Epithelial cell of proximal tubule (primary cell): Measurements from ENCODE around the gene GTF3A. TPM values are rescaled to one million over a fixed set of nuclear protein-coding genes. Genes with fewer than 3 reads are reported as not detected.
A peak's percentile ranks its signal among the peaks of the same experiment; 100 is the strongest.

ENCODE experiments used
- DNase-seq: peaks from one replicate; pipeline ENCODE4 v3.0.0-alpha.2; 2011; ENCODE audit warnings: low read depth
- H3K4me3 ChIP-seq: 2 replicates; pipeline ENCODE4 v1.5.1; 2011; ENCODE audit warnings: low read depth, mild to moderate bottlenecking, low read length
- CTCF ChIP-seq: conservative IDR thresholded peaks from 2 replicates; pipeline ENCODE4 v1.5.1; 2012; ENCODE audit warnings: low read depth, mild to moderate bottlenecking, low read length
- total RNA-seq: library from RNA; depleted of rRNA; stranded (reverse); fragments of >200 nt; gene quantifications from 2 replicates; pipeline ENCODE4 v1.2.3, GENCODE V29; 2015

The GTF3A gene
- total RNA-seq, 1 donor from 2014 or later = 160 TPM

DNA sequence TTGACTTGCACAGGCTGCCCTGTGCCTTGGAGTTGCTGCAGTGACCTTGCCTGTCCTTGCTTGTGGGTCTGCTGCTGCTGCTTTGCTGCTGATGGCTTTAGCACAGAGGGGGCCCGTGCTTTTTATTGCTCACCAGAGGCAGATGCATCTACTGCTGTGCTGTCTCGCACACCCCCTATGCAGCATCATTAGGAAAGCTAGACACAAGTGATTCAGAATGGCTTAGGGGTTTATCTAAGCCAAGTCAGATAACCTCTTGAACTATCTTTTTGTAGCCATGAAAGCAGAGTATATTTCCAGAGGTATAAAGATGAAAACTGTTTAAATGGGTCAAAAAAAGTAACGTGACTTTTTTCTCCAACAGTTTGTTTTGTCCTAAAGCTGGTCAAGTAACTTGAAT lies 7.8 kb downstream of the GTF3A start:
- TF ChIP-seq CTCF = no peak
- H3K4me3 ChIP-seq = no peak overlapping the region
- no peak for DNase-seq

GRCh38 chr13:27432611-27433210 lies 8.3 kb downstream of the GTF3A start:
- no peak overlapping the region for H3K4me3 ChIP-seq
- DNase-seq = no peak
- no peak for TF ChIP-seq CTCF

DNA sequence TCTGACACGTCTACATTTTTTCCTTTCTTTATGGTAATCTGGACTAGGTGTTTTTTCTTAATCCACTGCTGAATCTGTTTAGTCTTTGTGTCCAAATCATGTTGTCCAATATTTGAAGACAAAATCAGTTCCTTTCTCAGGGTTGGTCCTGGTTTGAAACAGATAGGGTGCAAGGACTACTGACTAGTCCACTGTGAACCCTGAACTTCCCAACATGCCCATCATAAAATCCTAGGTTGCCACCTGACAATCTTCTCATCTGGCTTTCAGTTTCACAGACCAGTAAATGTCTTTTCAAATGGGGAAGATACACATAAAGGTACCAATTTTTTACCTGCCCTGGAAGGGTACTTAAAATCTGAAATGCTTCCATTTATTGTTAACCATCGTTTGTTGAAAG lies 12.7 kb downstream of the GTF3A start:
- no peak overlapping the region for H3K4me3 ChIP-seq
- no peak for DNase-seq
- no peak for TF ChIP-seq CTCF

GRCh38 chr13:27440408-27440807 lies 16.0 kb downstream of the GTF3A start:
- H3K4me3 ChIP-seq = no peak overlapping the region
- DNase-seq = no peak
- TF ChIP-seq CTCF = no peak

GRCh38 chr13:27442071-27442647 lies 17.7 kb downstream of the GTF3A start:
- no peak for DNase-seq
- peak overlapping the region; percentile 20 for H3K4me3 ChIP-seq
- no peak for TF ChIP-seq CTCF

- DNase-seq = no peak
- H3K4me3 ChIP-seq = peak overlapping the region; percentile 20
- no peak for TF ChIP-seq CTCF
Measured at GRCh38 chr13:27442797-27443196, 18.4 kb downstream of the GTF3A start.

GRCh38 chr13:27446986-27447583 lies 22.7 kb downstream of the GTF3A start:
- no peak for TF ChIP-seq CTCF
- no peak for DNase-seq

More at GRCh38 chr13:27446986-27447583, 22.7 kb downstream of the GTF3A start:
- no peak overlapping the region for H3K4me3 ChIP-seq
